Activated T-cell treated with anti-CD3 and anti-CD28 coated beads, Interleukin-2, amount 50 U/mL, for 4 hours (primary cell): ENCODE results near the gene GJA3. TPM values are rescaled to one million over a fixed set of nuclear protein-coding genes. Genes with fewer than 3 reads are reported as not detected.

Source experiments
- ATAC-seq, 2 donors: fragments of 200-7000 bp; cut with Tn5 transposase; one replicate each; pipeline ENCODE4 v1.10.0; 2021
- DNase-seq: peaks from one replicate; pipeline ENCODE4 v3.0.0-alpha.2; 2020
- H3K27me3 Mint-ChIP-seq: one replicate; pipeline ENCODE4 v1.8.0; 2021; ENCODE audit warnings: low read depth, mixed read lengths
- H3K36me3 Mint-ChIP-seq: one replicate; pipeline ENCODE4 v1.8.0; 2022; ENCODE audit warnings: mixed read lengths; ENCODE audit not compliant: insufficient read depth
- H3K4me1 Mint-ChIP-seq: one replicate; pipeline ENCODE4 v1.8.0; 2021; ENCODE audit warnings: low read depth, mixed read lengths
- H3K4me3 Mint-ChIP-seq: one replicate; pipeline ENCODE4 v1.8.0; 2021; ENCODE audit warnings: mild to moderate bottlenecking, moderate library complexity, mixed read lengths
- H3K9me3 Mint-ChIP-seq: one replicate; pipeline ENCODE4 v1.8.0; 2021; ENCODE audit warnings: mixed read lengths
- total RNA-seq, 3 donors: library from RNA; stranded (reverse); gene quantifications; one replicate each; pipeline ENCODE4 v1.2.1, GENCODE V29; 2021

Gene GJA3
- total RNA-seq, 3 donors from 2014 or later = 0.08 to 0.53 (median 0.35) TPM

- ATAC-seq (no peak), DNase-seq (no peak)
- Mint-ChIP-seq H3K4me3 (no peak overlapping the region), H3K36me3 (no peaks in the 10 kb centered on the region), H3K4me1 (no peaks in the 10 kb centered on the region), H3K9me3 (no peaks in the 10 kb centered on the region), H3K27me3 (peaks cover 50% of the 10 kb centered on the region)
These were observed 11.1 kb downstream of the GJA3 start for GRCh38 chr13:20149762-20150161.

GRCh38 chr13:20148501-20149183 lies 12.2 kb downstream of the GJA3 start:
- H3K4me1 Mint-ChIP-seq = no peaks in the 10 kb centered on the region
- no peak overlapping the region for H3K4me3 Mint-ChIP-seq
- no peak for DNase-seq
- H3K36me3 Mint-ChIP-seq = no peaks in the 10 kb centered on the region
- H3K27me3 Mint-ChIP-seq = peaks cover 48% of the 10 kb centered on the region
- no peaks in the 10 kb centered on the region for H3K9me3 Mint-ChIP-seq
- ATAC-seq = no peak

DNA sequence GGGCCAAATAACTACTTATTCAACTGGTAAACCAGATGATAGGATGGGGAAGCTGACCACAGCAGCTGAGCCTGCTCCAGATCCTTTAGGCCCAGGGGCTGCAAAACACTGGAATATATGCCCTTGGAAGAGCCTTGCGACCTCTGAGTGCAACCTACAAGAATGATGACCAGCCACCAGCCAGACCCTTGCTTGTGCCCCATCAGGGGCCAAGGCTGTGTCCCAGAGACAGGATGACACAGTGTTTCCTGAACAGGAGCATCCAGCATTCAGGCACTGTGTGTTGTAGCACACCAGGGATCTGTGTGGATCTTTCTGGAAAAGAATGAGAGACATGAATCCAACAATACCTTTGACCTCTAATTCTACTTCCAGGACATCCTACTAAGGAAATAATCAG lies 14.5 kb downstream of the GJA3 start:
- ATAC-seq = no peak
- H3K4me1 Mint-ChIP-seq = peaks cover 3% of the 10 kb centered on the region
- H3K4me3 Mint-ChIP-seq = no peak overlapping the region
- H3K9me3 Mint-ChIP-seq = no peaks in the 10 kb centered on the region
- H3K36me3 Mint-ChIP-seq = no peaks in the 10 kb centered on the region
- H3K27me3 Mint-ChIP-seq = peaks cover 58% of the 10 kb centered on the region
- no peak for DNase-seq

GRCh38 chr13:20145521-20145920 lies 15.3 kb downstream of the GJA3 start:
- Mint-ChIP-seq H3K4me3 (no peak overlapping the region), H3K9me3 (no peaks in the 10 kb centered on the region), H3K4me1 (peaks cover 3% of the 10 kb centered on the region), H3K36me3 (no peaks in the 10 kb centered on the region), H3K27me3 (peaks cover 59% of the 10 kb centered on the region)
- no peak for ATAC-seq
- DNase-seq = no peak

- H3K36me3 Mint-ChIP-seq = no peaks in the 10 kb centered on the region
- DNase-seq = no peak
- ATAC-seq = no peak
- H3K9me3 Mint-ChIP-seq = no peaks in the 10 kb centered on the region
- peaks cover 3% of the 10 kb centered on the region for H3K4me1 Mint-ChIP-seq
- H3K27me3 Mint-ChIP-seq = peaks cover 57% of the 10 kb centered on the region
- H3K4me3 Mint-ChIP-seq = no peak overlapping the region
These were observed 16.6 kb downstream of the GJA3 start for GRCh38 chr13:20144141-20144850.

GRCh38 chr13:20142927-20143480 lies 17.8 kb downstream of the GJA3 start:
- Mint-ChIP-seq H3K9me3 (no peaks in the 10 kb centered on the region), H3K27me3 (peaks cover 52% of the 10 kb centered on the region), H3K4me3 (no peak overlapping the region), H3K4me1 (peaks cover 3% of the 10 kb centered on the region), H3K36me3 (no peaks in the 10 kb centered on the region)
- ATAC-seq = no peak
- DNase-seq = no peak

DNA sequence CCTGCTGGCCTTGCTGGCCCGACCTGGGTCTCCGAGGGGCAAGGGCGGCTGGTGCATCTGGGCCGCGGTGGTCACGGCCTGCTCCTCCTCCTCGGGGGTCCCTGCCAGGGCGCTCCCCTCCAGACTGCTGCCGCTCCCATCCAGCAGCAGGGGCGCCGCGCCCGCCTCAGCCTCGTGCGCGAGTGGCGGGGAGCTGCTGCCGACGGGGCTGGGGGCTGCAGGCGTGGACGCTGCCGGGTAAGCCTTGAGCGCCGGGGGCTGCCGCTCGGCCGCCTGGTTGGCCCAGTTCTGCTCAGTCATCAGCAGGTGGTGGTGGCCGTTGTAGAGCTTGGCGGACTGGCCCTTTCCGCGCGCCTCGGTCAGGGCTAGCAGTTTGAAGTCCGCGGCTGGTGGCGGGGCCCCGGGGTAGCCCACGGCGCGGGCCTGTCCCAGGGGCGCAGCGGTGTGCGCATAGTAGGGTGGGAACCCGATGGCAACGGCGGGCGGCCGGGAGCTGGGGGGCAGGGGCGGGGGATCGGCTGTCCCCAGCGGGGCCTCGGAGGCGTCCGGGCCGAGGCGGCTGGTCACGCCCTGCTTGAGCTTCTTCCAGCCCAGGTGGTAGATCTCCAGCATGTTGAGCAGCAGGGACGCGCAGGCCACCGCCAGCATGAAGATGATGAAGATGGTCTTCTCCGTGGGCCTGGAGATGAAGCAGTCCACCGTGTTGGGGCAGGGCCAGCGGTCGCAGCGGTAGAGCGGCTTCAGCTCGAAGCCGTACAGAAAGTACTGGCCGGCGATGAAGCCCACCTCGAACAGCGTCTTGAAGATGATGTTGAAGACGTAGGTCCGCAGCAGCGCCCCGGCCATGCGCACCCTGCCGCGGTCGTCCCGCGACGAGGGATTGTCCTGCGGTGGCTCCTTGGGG lies 18.6 kb downstream of the GJA3 start:
- DNase-seq = no peak
- H3K4me1 Mint-ChIP-seq = peaks cover 3% of the 10 kb centered on the region
- peaks cover 55% of the 10 kb centered on the region for H3K27me3 Mint-ChIP-seq
- H3K4me3 Mint-ChIP-seq = no peak overlapping the region
- peak in 1 of 2 donors; percentile 30 for ATAC-seq
- H3K9me3 Mint-ChIP-seq = no peaks in the 10 kb centered on the region
- no peaks in the 10 kb centered on the region for H3K36me3 Mint-ChIP-seq

GRCh38 chr13:20141238-20142022 lies 19.4 kb downstream of the GJA3 start:
- H3K4me3 Mint-ChIP-seq = no peak overlapping the region
- DNase-seq = no peak
- no peaks in the 10 kb centered on the region for H3K36me3 Mint-ChIP-seq
- H3K4me1 Mint-ChIP-seq = peaks cover 3% of the 10 kb centered on the region
- peaks cover 58% of the 10 kb centered on the region for H3K27me3 Mint-ChIP-seq
- H3K9me3 Mint-ChIP-seq = no peaks in the 10 kb centered on the region
- no peak for ATAC-seq

GRCh38 chr13:20140487-20140886 lies 20.4 kb downstream of the GJA3 start:
- ATAC-seq (no peak), DNase-seq (no peak)
- H3K4me3 Mint-ChIP-seq = no peak overlapping the region
- peaks cover 59% of the 10 kb centered on the region for H3K27me3 Mint-ChIP-seq
- no peaks in the 10 kb centered on the region for H3K36me3 Mint-ChIP-seq
- H3K9me3 Mint-ChIP-seq = no peaks in the 10 kb centered on the region
- peaks cover 3% of the 10 kb centered on the region for H3K4me1 Mint-ChIP-seq

- H3K9me3 Mint-ChIP-seq = no peaks in the 10 kb centered on the region
- no peak for ATAC-seq
These were observed 23.0 kb downstream of the GJA3 start for GRCh38 chr13:20137875-20138274.

DNA sequence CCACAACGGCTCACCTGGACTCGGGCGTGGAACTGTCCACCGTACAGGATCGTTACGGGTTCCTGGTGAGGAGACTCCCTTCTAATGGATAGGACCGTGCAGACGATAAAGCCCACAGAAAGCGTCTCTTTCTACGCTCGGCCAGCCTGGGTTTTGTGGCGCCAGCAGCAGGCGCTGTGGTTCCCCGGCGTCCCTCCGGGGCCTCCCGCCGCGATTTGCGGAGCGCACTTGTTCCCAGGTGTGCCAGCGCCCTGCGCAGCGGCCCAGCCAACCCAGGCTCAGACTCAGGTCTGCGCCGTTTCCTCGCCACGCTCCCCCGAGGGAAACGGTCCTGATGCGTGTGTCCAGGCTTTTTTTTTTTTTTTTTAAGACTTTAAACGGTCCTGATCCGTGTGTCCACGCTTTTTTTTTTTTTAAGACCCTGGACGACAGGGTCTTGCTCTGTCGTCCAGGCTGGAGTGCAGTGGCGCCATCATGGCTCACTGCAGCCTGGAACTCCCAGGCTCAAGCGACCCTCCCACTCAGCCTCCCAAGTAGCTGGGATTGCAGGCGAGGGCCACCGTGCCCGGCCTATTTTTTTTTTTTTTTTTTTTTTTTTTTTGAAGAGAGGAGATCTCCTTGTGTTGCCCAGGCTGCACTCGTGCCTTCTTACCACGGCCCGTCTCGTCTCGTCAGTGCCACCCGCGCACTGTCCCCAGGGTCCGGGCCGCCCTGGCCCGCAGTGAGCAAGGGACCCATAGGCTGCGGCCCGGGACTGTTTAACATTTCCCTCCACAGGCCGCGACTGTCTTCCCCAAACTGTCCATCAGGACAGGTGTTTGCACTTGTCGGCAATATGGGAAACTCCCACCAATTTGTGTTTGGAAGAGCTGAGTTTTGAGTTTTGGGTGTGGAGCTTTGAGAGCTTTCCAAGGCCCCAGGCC lies 23.8 kb downstream of the GJA3 start:
- Mint-ChIP-seq H3K36me3 (no peaks in the 10 kb centered on the region), H3K9me3 (no peaks in the 10 kb centered on the region), H3K4me3 (no peak overlapping the region), H3K27me3 (peaks cover 60% of the 10 kb centered on the region), H3K4me1 (no peaks in the 10 kb centered on the region)
- DNase-seq = peak; percentile 34
- peak; percentile 82 to 84 for ATAC-seq

More at GRCh38 chr13:20137875-20138274, 23.0 kb downstream of the GJA3 start:
- H3K4me3 Mint-ChIP-seq = no peak overlapping the region
- no peaks in the 10 kb centered on the region for H3K36me3 Mint-ChIP-seq
- peaks cover 59% of the 10 kb centered on the region for H3K27me3 Mint-ChIP-seq
- H3K4me1 Mint-ChIP-seq = peaks cover 1% of the 10 kb centered on the region
- no peak for DNase-seq

- H3K36me3 Mint-ChIP-seq = no peaks in the 10 kb centered on the region
- H3K27me3 Mint-ChIP-seq = peaks cover 41% of the 10 kb centered on the region
- DNase-seq (no peak), ATAC-seq (no peak)
- H3K4me1 Mint-ChIP-seq = no peaks in the 10 kb centered on the region
- H3K9me3 Mint-ChIP-seq = no peaks in the 10 kb centered on the region
- H3K4me3 Mint-ChIP-seq = no peak overlapping the region
These were observed 26.1 kb downstream of the GJA3 start for GRCh38 chr13:20134732-20135131.
